H1 (cell line): ENCODE data around the gene SORCS3. TPM values are rescaled to one million over a fixed set of nuclear protein-coding genes. Genes with fewer than 3 reads are reported as not detected.

Experiments used
- CTCF ChIA-PET: fragments of 300-600 bp; sonication (Branson Sonifier 250); formaldehyde crosslinking; loops from one replicate; lab custom pipeline; 2021; ENCODE audit not compliant: partially characterized antibody; lab: Charles Lee
- POLR2A ChIA-PET: fragments of 300-600 bp; sonication (Branson Sonifier 250); formaldehyde crosslinking; loops from one replicate; lab custom pipeline; 2021; ENCODE audit warnings: inconsistent platforms; ENCODE audit not compliant: partially characterized antibody; lab: Charles Lee
- DNase-seq, 2 experiments: peaks; one replicate each; pipeline versions ENCODE4 v3.0.0 to v3.0.0-alpha.2; 2010 to 2022; ENCODE audit warnings: low spot score in 2 of 2, low read depth in 1 of 2, mixed read lengths in 1 of 2
- FAIRE-seq: peaks from 2 replicates; lab custom pipeline; 2011; peaks lifted over from hg19 to GRCh38; lab: Jason Lieb, UNC
- H2AFZ ChIP-seq: 2 replicates; pipeline ENCODE4 v1.8.1; 2012; ENCODE audit warnings: low read length, inconsistent platforms
- H2AK5ac ChIP-seq: 2 replicates; pipeline ENCODE4 v1.6.1; 2013; ENCODE audit warnings: low read depth, low read length
- H2BK120ac ChIP-seq: replicated peaks from 2 replicates; pipeline ENCODE3; 2013; ENCODE audit warnings: low read depth, low read length, inconsistent platforms
- H2BK12ac ChIP-seq: 2 replicates; pipeline ENCODE4 v1.6.1; 2013; ENCODE audit warnings: low read depth, low read length
- H2BK15ac ChIP-seq: 2 replicates; pipeline ENCODE4 v1.6.1; 2013; ENCODE audit warnings: low read length
- H2BK20ac ChIP-seq: 2 replicates; pipeline ENCODE4 v1.6.1; 2013; ENCODE audit warnings: low read length
- H2BK5ac ChIP-seq: 2 replicates; pipeline ENCODE4 v1.6.1; 2013; ENCODE audit warnings: low read depth, low read length
- H3K14ac ChIP-seq: 2 replicates; pipeline ENCODE4 v1.6.1; 2013; ENCODE audit warnings: inconsistent platforms; ENCODE audit not compliant: insufficient read length
- H3K18ac ChIP-seq: 2 replicates; pipeline ENCODE4 v1.6.1; 2013; ENCODE audit warnings: low read length; ENCODE audit errors: extremely low read depth
- H3K23ac ChIP-seq: 2 replicates; pipeline ENCODE4 v1.6.1; 2013; ENCODE audit warnings: inconsistent platforms; ENCODE audit not compliant: insufficient read length
- H3K23me2 ChIP-seq: 2 replicates; pipeline ENCODE4 v1.6.1; 2013; ENCODE audit warnings: low read depth, low read length
- H3K27ac ChIP-seq: 2 replicates; pipeline ENCODE4 v1.6.1; 2011; ENCODE audit warnings: low read depth, low read length, inconsistent platforms
- H3K27me3 ChIP-seq, 4 experiments: replicated peaks in 1 of 4; 1 replicate in 1 of 4; 2 replicates in 3 of 4; pipeline versions ENCODE4 v1.6.1 to v1.8.1; 2011 to 2013; ENCODE audit warnings: low read length in 3 of 4, mild to moderate bottlenecking in 3 of 4, inconsistent platforms in 2 of 4, mixed read lengths in 2 of 4, moderate library complexity in 1 of 4; ENCODE audit not compliant: control insufficient read depth in 3 of 4, insufficient read depth in 3 of 4; ENCODE audit errors: extremely low read depth in 1 of 4
- H3K36me3 ChIP-seq, 4 experiments: 2 replicates each; pipeline versions ENCODE4 v1.6.1 to v1.8.1; 2011 to 2013; ENCODE audit warnings: mild to moderate bottlenecking in 4 of 4, low read length in 3 of 4, moderate library complexity in 2 of 4, control low read depth in 1 of 4, inconsistent platforms in 1 of 4; ENCODE audit not compliant: insufficient read depth in 4 of 4, control insufficient read depth in 2 of 4
- H3K4ac ChIP-seq: replicated peaks from 2 replicates; pipeline ENCODE3; 2013; ENCODE audit warnings: low read length, low read depth, mixed read lengths, inconsistent platforms; ENCODE audit not compliant: insufficient read length
- H3K4me1 ChIP-seq, 4 experiments: replicated peaks in 1 of 4; 1 replicate in 1 of 4; 2 replicates in 3 of 4; pipeline versions ENCODE4 v1.6.1 to v1.8.1; 2011 to 2013; ENCODE audit warnings: low read length in 3 of 4, inconsistent platforms in 2 of 4, mixed read lengths in 1 of 4; ENCODE audit not compliant: insufficient read depth in 4 of 4, control insufficient read depth in 3 of 4
- H3K4me2 ChIP-seq, 2 experiments: 2 replicates each; pipeline versions ENCODE4 v1.6.1 to v1.8.1; 2011 to 2013; ENCODE audit warnings: low read depth in 2 of 2, low read length in 2 of 2, control low read depth in 1 of 2, inconsistent platforms in 1 of 2, mild to moderate bottlenecking in 1 of 2; ENCODE audit not compliant: insufficient read depth in 1 of 2
- H3K4me3 ChIP-seq, 4 experiments: fragments of 200-600, 300-600 bp in 1 of 4; sonication (generic), shearing (Covaris generic), sonication (Bioruptor Twin) in 1 of 4; 2 replicates each; pipeline versions ENCODE4 v1.5.1 to v1.8.1; 2011 to 2016; ENCODE audit warnings: low read length in 4 of 4, low read depth in 3 of 4, control low read depth in 2 of 4, inconsistent platforms in 2 of 4, mild to moderate bottlenecking in 2 of 4, mixed read lengths in 1 of 4, moderate library complexity in 1 of 4; ENCODE audit not compliant: insufficient read depth in 2 of 4; ENCODE audit errors: extremely low read depth in 1 of 4
- H3K56ac ChIP-seq: replicated peaks from 2 replicates; pipeline ENCODE3; 2013; ENCODE audit warnings: low read depth, mild to moderate bottlenecking, mixed read lengths, low read length, inconsistent platforms; ENCODE audit not compliant: insufficient read length
- H3K79me1 ChIP-seq: 2 replicates; pipeline ENCODE4 v1.6.1; 2013; ENCODE audit warnings: low read depth, low read length, control low read depth
- H3K79me2 ChIP-seq, 2 experiments: 2 replicates each; pipeline versions ENCODE4 v1.6.1 to v1.8.1; 2012 to 2013; ENCODE audit warnings: low read length in 2 of 2, mild to moderate bottlenecking in 2 of 2, inconsistent platforms in 1 of 2; ENCODE audit not compliant: insufficient read depth in 2 of 2, control insufficient read depth in 1 of 2
- H3K9ac ChIP-seq, 4 experiments: replicated peaks in 1 of 4; 1 replicate in 1 of 4; 2 replicates in 3 of 4; pipeline versions ENCODE4 v1.6.1 to v1.8.1; 2011 to 2013; ENCODE audit warnings: low read depth in 3 of 4, low read length in 3 of 4, control low read depth in 2 of 4, mild to moderate bottlenecking in 2 of 4, moderate library complexity in 2 of 4, inconsistent platforms in 1 of 4; ENCODE audit errors: extremely low read depth in 1 of 4
- H3K9me3 ChIP-seq, 2 experiments: 2 replicates each; pipeline versions ENCODE4 v1.6.1 to v1.8.1; 2012 to 2013; ENCODE audit warnings: mild to moderate bottlenecking in 2 of 2, moderate library complexity in 2 of 2, control low read depth in 1 of 2, inconsistent platforms in 1 of 2, low read depth in 1 of 2, low read length in 1 of 2, mixed read lengths in 1 of 2; ENCODE audit not compliant: insufficient read depth in 2 of 2
- H4K20me1 ChIP-seq, 2 experiments: replicated peaks in 1 of 2; 2 replicates each; pipeline versions ENCODE3 to v1.8.1; 2011 to 2013; ENCODE audit warnings: inconsistent platforms in 2 of 2, low read length in 2 of 2, mild to moderate bottlenecking in 1 of 2; ENCODE audit not compliant: insufficient read depth in 2 of 2, control insufficient read depth in 1 of 2
- H4K5ac ChIP-seq: 2 replicates; pipeline ENCODE4 v1.6.1; 2013; ENCODE audit warnings: low read length, low read depth, mixed read lengths, inconsistent platforms; ENCODE audit not compliant: insufficient read length
- H4K8ac ChIP-seq: 2 replicates; pipeline ENCODE4 v1.8.0; 2013; ENCODE audit warnings: mild to moderate bottlenecking, moderate library complexity, low read length, inconsistent platforms; ENCODE audit not compliant: insufficient read depth; ENCODE audit errors: extremely low read depth
- H4K91ac ChIP-seq: replicated peaks from 2 replicates; pipeline ENCODE3; 2013; ENCODE audit warnings: low read length, mixed read lengths, inconsistent platforms; ENCODE audit not compliant: insufficient read length
- CEBPB ChIP-seq: IDR thresholded peaks from 2 replicates; pipeline ENCODE4 v1.6.1; 2012; ENCODE audit warnings: low read depth, low read length
- CTCF ChIP-seq, 3 experiments: IDR thresholded peaks; 1 replicate in 2 of 3; 2 replicates in 1 of 3; pipeline versions ENCODE4 v1.5.1 to v1.6.1; 2011; ENCODE audit warnings: low read length in 3 of 3, mild to moderate bottlenecking in 3 of 3, inconsistent platforms in 2 of 3, low read depth in 1 of 3, moderate library complexity in 1 of 3; ENCODE audit not compliant: insufficient read depth in 1 of 3; ENCODE audit errors: control extremely low read depth in 1 of 3
- EZH2 ChIP-seq: fragments of 200-600 bp; sonication (generic); IDR thresholded peaks from 2 replicates; pipeline ENCODE4 v1.7.1; 2012; ENCODE audit warnings: low read depth, mild to moderate bottlenecking, moderate library complexity, low read length, inconsistent platforms; ENCODE audit not compliant: severe bottlenecking
- GTF2F1 ChIP-seq: IDR thresholded peaks from 2 replicates; pipeline ENCODE4 v1.6.1; 2012; ENCODE audit warnings: low read depth, low read length, improper control_type of control experiment, borderline replicate concordance
- KDM5A ChIP-seq: fragments of 200-600 bp; IDR thresholded peaks from 2 replicates; pipeline ENCODE4 v1.7.1; 2012; ENCODE audit warnings: mild to moderate bottlenecking, low read length, inconsistent platforms, mixed read lengths
- RNF2 ChIP-seq: fragments of 200-900, 300-1000 bp; sonication (generic); IDR thresholded peaks from 2 replicates; pipeline ENCODE4 v1.7.1; 2016; ENCODE audit warnings: borderline replicate concordance, low read depth, mild to moderate bottlenecking, antibody characterized with exemption, low read length; ENCODE audit not compliant: poor library complexity, severe bottlenecking; ENCODE audit errors: missing control alignments
- RXRA ChIP-seq: IDR thresholded peaks from 2 replicates; pipeline ENCODE4 v1.6.1; 2011; ENCODE audit warnings: low read depth, mild to moderate bottlenecking, low read length, moderate library complexity; ENCODE audit not compliant: insufficient read depth
- SP4 ChIP-seq: IDR thresholded peaks from 2 replicates; pipeline ENCODE4 v1.6.1; 2012; ENCODE audit warnings: low read length, inconsistent platforms
- SRF ChIP-seq: IDR thresholded peaks from 2 replicates; pipeline ENCODE4 v1.6.1; 2011; ENCODE audit warnings: mild to moderate bottlenecking, low read depth, low read length, moderate library complexity
- TBP ChIP-seq: IDR thresholded peaks from 2 replicates; pipeline ENCODE4 v1.6.1; 2011; ENCODE audit warnings: low read depth, low read length, improper control_type of control experiment
- WGBS, 2 experiments: shearing (Covaris generic) in 1 of 2; methylation state at CpG; one replicate each; pipeline versions ENCODE4 v1.1.6 to v1.1.7; 2013 to 2015; ENCODE audit warnings: low lambda C conversion rate in 2 of 2, mixed read lengths in 2 of 2, inconsistent platforms in 1 of 2, low coverage in 1 of 2, missing lambda C conversion rate in 1 of 2; ENCODE audit not compliant: insufficient replicate concordance in 2 of 2, insufficient coverage in 1 of 2, insufficient read length in 1 of 2; ENCODE audit errors: extremely low coverage in 1 of 2, missing lambda C conversion rate in 1 of 2; 5-methylcytosine and 5-hydroxymethylcytosine counted together
- polyA plus RNA-seq, 7 experiments: library from polyadenylated mRNA; depleted of rRNA in 3 of 7; stranded (reverse) in 5 of 7; unstranded in 2 of 7; fragments of >200 nt in 5 of 7; fragments of 200-250 nt in 2 of 7; gene quantifications; 1 replicate in 5 of 7; 2 replicates in 1 of 7; 4 replicates in 1 of 7; pipeline versions ENCODE4 v1.2.1 to v1.2.3, GENCODE V29; 2011 to 2013; ENCODE audit warnings: missing spikeins in 2 of 7, mixed read lengths in 2 of 7
- total RNA-seq: library from RNA; stranded (reverse); fragmentation: NEBNext Ultra II Directional; extraction: Animal tissue kit (Norgen Biotek cat#: 25700); gene quantifications from 2 replicates; pipeline ENCODE4 v1.2.1, GENCODE V29; 2021

SORCS3 gene
- total and polyA plus RNA-seq, 2 of the 8 experiments (the other 6 are each of a cell fraction or from before 2014, with no cell fraction given), result 0.26 to 0.88 TPM

GRCh38 chr10:104892879-104893617 lies 252.0 kb downstream of the SORCS3 start:
- DNase-seq (no peak), FAIRE-seq (no peak)
- H3K27ac ChIP-seq, result no peak overlapping the region
- no peak overlapping the region for H4K5ac ChIP-seq
- POLR2A ChIA-PET, result no interaction called here
- H3K14ac ChIP-seq, result no peak overlapping the region
- H3K18ac ChIP-seq, result no peak overlapping the region
- CTCF ChIA-PET, result interaction anchor here (2.3 to 2.7 kb wide), 3 partner anchors 13 to 254 kb away, joined by 7 to 9 read pairs (median 9); no protein-coding TSS in a partner anchor
- no peak overlapping the region for H2BK15ac ChIP-seq
- H3K9ac ChIP-seq, result no peak overlapping the region
- H3K56ac ChIP-seq, result no peak overlapping the region
- no peak overlapping the region for H2BK5ac ChIP-seq
- H4K20me1 ChIP-seq, result no peaks in the 10 kb centered on the region
- no peak overlapping the region for H4K8ac ChIP-seq
- no peaks in the 10 kb centered on the region for H3K79me2 ChIP-seq
- no peak overlapping the region for H2BK12ac ChIP-seq
- no peak overlapping the region for H3K4me3 ChIP-seq
- H3K4me2 ChIP-seq, result no peak overlapping the region
- H3K36me3 ChIP-seq, result no peaks in the 10 kb centered on the region
- H2BK20ac ChIP-seq, result no peak overlapping the region
- H3K79me1 ChIP-seq, result no peaks in the 10 kb centered on the region
- H3K4ac ChIP-seq, result no peak overlapping the region
- no peaks in the 10 kb centered on the region for H3K23me2 ChIP-seq
- H4K91ac ChIP-seq, result no peak overlapping the region
- no peak overlapping the region for H2AK5ac ChIP-seq
- H3K23ac ChIP-seq, result no peak overlapping the region
- no peaks in the 10 kb centered on the region for H3K4me1 ChIP-seq
- 92% methylated on average over 5 of the region's 5 CpGs; no CpG with 5 or more reads in 1 of the 2 experiments for WGBS, 2 experiments
- no peaks in the 10 kb centered on the region; a peak in 1 of 4 replicates for H3K9me3 ChIP-seq
- H2AFZ ChIP-seq, result no peak overlapping the region
- no peaks in the 10 kb centered on the region for H3K27me3 ChIP-seq
- no peak overlapping the region for H2BK120ac ChIP-seq
- TF ChIP-seq RXRA, result no peak
- no peak for TF ChIP-seq RNF2
- no peak for TF ChIP-seq SRF
- no peak for TF ChIP-seq EZH2
- no peak for TF ChIP-seq KDM5A
- no peak for TF ChIP-seq CTCF (IDR thresholded peaks at IDR 0.05; ENCODE audit: control extremely low read depth in 1 of 3, insufficient read depth in 1 of 3, low read depth in 1 of 3, low read length in 3 of 3)
- no peak for TF ChIP-seq SP4
- no peak for TF ChIP-seq TBP
- TF ChIP-seq GTF2F1, result no peak
- no peak for TF ChIP-seq CEBPB
